Stimulated activated CD8-positive, alpha-beta memory T cell treated with anti-CD3 and anti-CD28 coated beads, Interleukin-4, amount 100 ng/mL, for 48 hours (primary cell): ENCODE data around the gene SMAD1.

Experiments used
- DNase-seq: peaks from one replicate; pipeline ENCODE4 v3.0.0-alpha.2; 2020

The SMAD1 gene

GRCh38 chr4:145481164-145481941, at the start of gene SMAD1:
Gene SMAD1 (plus strand): TSS chr4:145481853. CDS start chr4:145514614, 32,761 bp downstream.
- DNase-seq: peak; percentile 60

- DNase-seq: no peak
Observed at GRCh38 chr4:145433684-145434083, 48.0 kb upstream of the SMAD1 start.

- DNase-seq: no peak
Observed at GRCh38 chr4:145435646-145436045, 46.0 kb upstream of the SMAD1 start.

- no peak for DNase-seq
Observed at GRCh38 chr4:145436114-145436513, 45.5 kb upstream of the SMAD1 start.

- DNase-seq: no peak
Observed at GRCh38 chr4:145436796-145437195, 44.9 kb upstream of the SMAD1 start.

GRCh38 chr4:145437466-145437865, 44.2 kb upstream of the SMAD1 start:
- no peak for DNase-seq

- DNase-seq: no peak
Observed at GRCh38 chr4:145438298-145438697, 43.4 kb upstream of the SMAD1 start.

- DNase-seq: no peak
Observed at GRCh38 chr4:145440292-145441007, 41.2 kb upstream of the SMAD1 start.

GRCh38 chr4:145446184-145446583, 35.5 kb upstream of the SMAD1 start:
- DNase-seq: no peak

- DNase-seq: no peak
Observed at GRCh38 chr4:145451895-145452294, 29.8 kb upstream of the SMAD1 start.

- no peak for DNase-seq
Observed at GRCh38 chr4:145452447-145453162, 29.0 kb upstream of the SMAD1 start.

- no peak for DNase-seq
Observed at GRCh38 chr4:145453163-145453520, 28.5 kb upstream of the SMAD1 start.

- DNase-seq: no peak
Observed at GRCh38 chr4:145473203-145473602, 8.4 kb upstream of the SMAD1 start.

GRCh38 chr4:145480257-145480656, 1.4 kb upstream of the SMAD1 start:
- no peak for DNase-seq

- no peak for DNase-seq
Observed at GRCh38 chr4:145481942-145482208, 222 bp downstream of the SMAD1 start.

- peak; percentile 83 for DNase-seq
Observed at GRCh38 chr4:145482209-145483037, 770 bp downstream of the SMAD1 start.

- no peak for DNase-seq
Observed at GRCh38 chr4:145483514-145483913, 1.9 kb downstream of the SMAD1 start.

- no peak for DNase-seq
Observed at GRCh38 chr4:145484225-145484846, 2.7 kb downstream of the SMAD1 start.

GRCh38 chr4:145485120-145485519, 3.5 kb downstream of the SMAD1 start:
- no peak for DNase-seq

- no peak for DNase-seq
Observed at GRCh38 chr4:145486603-145487002, 5.0 kb downstream of the SMAD1 start.

GRCh38 chr4:145487631-145488030, 6.0 kb downstream of the SMAD1 start:
- peak; percentile 28 for DNase-seq

- no peak for DNase-seq
Observed at GRCh38 chr4:145488310-145488709, 6.7 kb downstream of the SMAD1 start.

GRCh38 chr4:145489556-145489955, 7.9 kb downstream of the SMAD1 start:
- no peak for DNase-seq
